HG02938 (cell line): ENCODE measurements around the gene SCN5A.
"Not testable (repeated sequence)": the region's sequence is repeated elsewhere in the genome, so short reads cannot be mapped to it uniquely, and the experiment has no call there.

ENCODE experiments used
- ATAC-seq: cut with Tn5 transposase; IDR thresholded peaks from one replicate; pipeline ENCODE4 v1.9.1; 2021; ENCODE audit warnings: mild to moderate bottlenecking, moderate library complexity; ENCODE audit not compliant: unreplicated experiment

Gene SCN5A

DNA sequence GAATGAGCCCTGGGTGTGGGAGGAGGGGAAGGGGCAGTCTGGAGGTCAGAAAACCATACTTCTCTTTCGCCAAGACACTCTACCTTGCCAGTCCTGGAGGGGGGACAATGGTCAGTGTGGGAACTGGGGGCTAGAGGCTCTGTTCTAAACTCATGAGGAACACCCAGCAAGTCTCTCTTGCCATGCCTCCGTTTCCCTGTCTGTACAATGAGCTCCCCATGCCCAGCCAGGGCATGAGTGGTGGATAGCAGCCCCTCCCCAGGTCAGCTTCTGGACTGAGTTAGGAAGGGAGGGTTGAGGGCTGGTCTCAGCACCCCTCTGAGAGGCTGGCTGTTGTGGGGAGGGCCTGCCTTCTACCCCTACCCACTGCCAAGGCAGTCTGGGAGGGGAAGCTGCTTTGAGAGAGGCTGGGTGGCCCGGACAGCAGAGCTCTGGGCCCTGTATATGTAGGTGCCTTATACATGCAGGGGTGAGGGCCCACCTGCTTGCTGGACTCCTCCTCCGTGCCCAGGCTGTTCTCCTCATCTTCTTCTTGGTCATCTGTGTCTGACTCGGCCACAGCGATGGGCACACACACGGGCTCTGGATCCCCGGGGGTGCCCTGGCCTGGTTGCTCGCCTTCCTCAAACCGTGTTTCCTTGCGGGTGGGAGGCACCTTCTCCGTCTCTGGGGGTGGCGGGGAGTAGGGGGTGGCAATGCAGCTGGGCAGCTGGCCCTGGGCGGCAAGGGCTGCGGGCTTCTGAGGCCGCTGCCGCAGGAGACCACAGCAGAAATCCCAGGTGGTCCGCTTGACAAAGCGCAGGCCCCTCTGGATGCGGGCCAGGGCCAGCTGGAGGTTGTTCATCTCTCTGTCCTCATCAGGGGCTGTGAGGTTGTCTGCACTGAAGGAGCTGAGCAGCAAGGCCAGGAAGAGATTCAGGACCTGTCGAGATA, 68.8 kb downstream of the SCN5A start:
- ATAC-seq: no peak

DNA sequence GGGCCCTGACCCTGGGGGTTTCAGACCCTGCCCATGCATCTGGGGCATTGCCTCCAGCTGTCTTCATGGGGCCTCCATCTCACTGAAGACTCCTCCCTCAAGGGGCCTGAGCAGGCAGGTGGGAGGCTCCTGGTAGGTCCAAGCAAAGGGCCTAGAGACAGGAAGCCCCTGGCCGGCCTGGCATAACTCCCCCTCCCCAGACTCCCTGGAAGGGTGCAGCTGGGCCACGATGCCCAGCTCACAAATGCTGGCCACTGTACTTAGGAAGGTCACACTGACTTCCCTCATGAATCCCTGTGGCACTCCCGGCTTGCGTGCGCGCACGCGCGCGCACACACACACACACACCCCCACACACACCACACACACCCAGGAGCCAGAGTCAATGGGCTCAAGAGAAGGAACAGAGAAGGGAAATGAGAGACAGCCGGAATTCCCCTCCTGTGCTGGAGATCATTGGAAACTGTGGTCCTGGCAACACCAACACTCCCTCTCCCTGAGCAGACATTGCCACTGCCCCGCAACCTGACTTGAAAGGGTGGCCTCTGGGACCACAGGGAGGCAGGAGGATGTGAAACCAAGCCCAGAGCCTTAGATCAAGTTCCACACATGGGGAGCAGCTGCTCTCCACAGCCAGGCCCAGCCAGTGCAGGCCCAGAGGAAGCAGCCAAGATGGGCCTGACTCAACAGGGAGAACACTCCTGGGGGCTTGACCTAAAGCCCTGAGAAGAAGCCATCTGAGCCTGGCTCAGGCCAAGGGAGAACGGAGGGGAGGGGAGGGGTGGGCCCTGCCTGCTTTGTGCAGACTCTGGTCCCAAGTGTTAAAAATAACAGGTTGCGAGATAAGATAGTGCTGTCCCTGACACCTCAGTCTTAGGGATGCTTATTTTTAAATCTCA, 69.7 kb downstream of the SCN5A start:
- peak; percentile 56 for ATAC-seq

DNA sequence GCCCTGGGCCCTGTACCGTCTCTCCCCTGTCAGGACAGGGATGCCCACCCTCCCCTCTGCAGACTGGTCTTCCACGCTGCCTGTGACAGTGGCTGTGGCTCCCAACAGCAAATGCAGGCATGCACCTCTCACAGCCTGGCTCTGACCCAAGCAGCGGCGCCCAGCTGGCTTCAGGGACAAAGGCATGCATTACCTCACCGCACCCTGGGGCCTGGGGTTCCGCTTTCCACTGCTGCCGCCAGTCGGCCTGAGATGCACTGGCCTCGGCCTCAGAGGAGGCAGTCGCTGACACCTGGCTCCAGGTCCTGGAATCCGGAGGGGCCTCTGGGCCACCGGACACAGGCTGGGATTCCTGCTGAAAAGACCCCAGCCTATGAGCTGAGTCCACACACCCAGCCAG, 70.3 kb downstream of the SCN5A start:
- no peak for ATAC-seq

DNA sequence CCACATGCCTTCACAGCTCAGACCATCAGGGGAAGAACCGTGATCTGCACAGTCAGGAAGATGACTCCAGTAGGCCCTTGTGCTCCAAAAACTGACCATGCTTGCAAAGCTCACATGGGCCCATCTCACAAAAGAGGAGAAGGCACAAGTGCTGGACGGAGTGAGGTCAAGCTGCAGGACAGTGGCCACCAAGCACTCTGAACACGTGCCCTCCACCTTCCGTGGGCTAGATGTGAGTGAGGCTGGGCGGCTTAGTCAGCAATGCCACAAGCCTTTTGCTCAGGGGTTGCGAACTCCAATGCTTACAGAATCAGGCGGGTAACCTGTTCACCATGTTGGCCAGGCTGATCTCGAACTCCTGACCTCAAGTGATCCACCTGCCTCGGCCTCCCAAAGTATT, 70.9 kb downstream of the SCN5A start:
- no peak for ATAC-seq

DNA sequence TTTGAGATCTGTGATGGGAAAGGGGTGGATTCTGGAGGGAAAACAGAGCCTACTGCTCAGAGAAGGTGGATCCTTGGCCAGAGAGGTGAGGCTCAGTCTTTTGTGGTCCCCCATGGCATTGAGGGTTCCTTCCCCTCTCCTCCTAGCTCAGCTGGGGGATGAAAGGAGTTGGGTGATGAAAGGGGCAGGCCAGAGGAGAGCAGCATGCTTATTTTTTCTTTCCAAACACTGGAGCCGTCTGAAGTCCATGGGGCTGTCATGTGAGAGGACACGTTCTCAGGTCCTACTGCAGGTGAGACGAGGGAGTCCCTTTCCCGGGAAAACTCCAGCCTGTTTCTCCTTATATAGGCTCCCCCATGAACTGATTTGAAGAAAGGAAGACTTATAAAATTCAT, 71.4 kb downstream of the SCN5A start:
- ATAC-seq: no peak

DNA sequence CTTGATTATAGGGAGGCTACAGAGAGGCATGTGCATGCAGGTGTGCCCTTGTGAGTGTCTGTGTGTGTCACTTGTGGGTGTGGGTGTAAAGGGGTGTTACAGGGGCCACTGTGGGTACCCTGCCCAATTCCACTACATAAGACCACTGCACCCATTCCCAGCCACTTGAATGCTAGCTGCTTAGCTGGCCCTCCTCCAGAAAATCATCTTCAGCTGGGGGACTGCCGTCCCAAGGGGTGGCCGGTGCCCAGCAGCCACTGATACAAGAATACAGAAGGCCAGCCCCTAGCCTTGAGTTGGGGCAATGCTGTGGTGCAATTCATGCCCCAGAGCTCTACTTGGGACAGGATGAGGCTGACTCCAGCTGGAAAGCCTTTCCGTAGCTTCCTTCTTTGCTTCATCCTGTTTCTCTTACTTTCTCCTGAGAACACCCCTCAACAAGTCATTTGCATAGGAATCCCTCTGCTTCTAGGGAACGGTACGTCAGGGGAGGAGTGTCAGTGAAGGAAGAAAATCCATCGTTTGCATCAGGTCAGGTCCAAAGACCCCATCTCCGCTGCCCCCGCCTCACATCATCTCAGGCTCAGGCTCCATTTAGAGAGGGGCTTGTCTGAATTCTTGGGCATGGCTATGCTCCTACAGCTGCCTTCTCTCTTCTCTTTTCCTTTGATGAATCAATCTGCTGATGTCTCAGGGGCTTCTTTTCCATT, 72.0 kb downstream of the SCN5A start:
- ATAC-seq: no peak

DNA sequence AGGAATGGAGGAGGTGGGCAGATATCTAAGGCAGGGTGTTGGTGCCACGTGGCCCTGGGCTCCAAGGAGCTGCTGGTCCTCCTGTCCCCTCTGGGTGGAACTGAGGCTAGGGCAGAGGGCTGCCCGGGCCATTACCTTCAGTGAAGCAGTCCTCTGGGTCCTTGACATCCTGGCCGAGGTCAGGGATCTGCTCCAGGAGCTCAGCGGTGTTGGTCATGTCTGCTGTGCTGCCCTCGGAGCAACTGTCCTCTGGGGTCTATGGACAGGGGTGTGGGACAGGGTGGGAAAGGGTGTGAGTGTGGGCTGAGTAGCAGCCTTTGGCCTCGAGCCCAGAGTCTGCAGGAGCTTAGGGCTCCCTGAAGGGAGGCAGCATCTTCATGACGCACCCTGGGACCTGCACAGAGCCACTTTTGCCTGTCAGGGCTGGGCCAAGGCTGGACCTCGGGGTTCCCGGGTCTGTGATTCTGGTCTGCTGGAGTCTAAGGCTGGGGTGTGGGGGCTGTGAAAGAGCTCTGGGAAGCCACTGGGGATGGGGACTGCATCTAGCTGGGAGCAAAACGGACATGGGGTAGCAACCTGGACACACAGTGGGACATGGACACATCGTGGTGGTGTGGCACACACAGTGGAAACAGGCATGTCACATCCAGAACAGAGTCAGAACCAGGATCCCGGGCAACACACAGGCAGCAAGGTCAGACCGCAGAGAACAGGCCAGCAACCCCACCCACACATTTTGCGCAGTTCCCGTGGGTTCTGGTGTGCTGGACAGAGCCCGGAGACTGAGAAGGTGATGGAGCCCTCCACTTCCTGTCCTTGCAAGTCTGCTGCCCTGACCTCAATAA, 72.7 kb downstream of the SCN5A start:
- ATAC-seq: no peak

DNA sequence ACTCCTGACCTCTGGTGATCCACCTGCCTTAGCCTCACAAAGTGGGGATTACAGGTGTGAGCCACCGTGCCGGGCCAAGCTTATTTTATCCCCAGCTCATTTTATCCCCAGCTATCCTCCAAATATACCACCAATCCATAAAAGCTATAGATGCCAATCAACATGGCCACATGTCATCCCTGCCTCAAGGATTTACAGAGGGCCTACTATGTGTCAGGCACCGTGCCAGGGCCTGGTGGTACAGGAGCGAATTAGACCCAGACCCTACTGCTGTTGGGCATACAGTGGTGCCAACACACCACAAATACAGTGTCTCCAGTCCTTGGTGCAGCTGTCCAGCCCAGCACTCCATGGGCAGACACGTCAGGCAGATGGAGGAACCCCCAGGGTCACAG, 73.4 kb downstream of the SCN5A start:
- ATAC-seq: no peak

DNA sequence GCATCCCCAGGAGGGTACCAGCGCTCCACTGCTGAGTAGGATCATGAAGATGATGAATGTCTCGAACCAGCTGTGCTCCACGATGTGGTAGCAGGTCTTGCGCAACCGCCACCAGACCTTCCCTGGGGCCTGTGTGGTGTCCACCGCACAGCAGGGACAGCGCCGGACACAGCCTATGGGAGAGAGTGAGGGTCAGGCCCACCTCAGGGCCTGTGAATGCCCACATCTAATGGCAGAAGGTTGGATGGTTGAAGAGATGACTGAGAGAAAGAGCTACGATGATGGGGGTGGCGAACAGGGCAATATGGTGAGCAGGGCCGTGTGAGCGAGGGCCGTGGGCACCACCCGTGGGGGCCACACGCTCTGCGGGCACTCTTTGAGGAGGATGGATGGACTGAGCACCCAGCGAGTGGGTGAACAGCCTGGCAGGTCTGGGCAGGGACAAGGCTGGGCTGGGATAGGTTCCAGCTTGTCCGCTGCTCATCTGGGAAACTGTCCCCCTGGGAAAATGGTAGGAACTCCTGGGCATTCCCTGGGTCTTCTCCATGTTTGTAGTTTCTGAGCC, 74.1 kb downstream of the SCN5A start:
- ATAC-seq: no peak

DNA sequence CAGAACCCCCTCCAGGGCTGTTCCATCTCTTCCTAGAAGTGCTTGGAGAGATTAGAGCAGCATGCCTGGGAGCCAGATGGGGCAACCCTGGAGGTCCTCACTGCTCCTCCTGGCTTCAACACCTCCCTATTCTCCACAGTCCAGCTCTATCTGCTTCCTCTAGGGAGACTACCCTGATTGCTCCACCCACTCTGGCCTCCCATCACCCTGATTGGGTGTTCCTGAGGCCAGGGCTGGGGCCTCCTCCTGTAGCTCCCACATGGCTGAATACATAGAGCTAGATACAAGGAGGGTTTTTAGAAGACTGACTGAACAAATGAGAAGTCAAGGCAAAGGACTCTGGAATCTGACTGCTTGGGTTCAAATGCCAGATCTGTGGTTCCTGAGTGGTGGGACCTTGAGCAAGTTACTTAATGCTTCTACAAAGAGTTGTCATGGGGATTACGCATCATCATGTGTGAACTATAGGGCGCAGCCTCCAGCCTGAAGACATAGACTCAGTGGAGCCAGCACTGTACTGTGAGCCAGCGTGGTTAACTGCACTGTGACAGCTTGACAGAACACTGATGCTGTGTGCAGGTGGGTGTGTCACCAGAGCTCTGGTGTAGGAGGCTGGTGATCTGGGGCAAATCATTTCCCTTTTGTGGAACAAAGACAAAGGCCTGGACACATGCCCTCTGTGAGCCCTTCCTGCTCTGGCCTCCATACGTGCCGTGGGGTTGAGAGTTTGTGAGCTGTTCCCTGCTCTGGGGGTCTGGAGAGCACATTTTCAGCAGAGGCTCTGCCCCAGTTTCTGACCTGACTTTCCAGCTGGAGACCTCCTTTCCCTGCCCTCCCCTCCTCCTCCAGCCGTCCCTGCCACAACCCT, 74.8 kb downstream of the SCN5A start:
- ATAC-seq: no peak

DNA sequence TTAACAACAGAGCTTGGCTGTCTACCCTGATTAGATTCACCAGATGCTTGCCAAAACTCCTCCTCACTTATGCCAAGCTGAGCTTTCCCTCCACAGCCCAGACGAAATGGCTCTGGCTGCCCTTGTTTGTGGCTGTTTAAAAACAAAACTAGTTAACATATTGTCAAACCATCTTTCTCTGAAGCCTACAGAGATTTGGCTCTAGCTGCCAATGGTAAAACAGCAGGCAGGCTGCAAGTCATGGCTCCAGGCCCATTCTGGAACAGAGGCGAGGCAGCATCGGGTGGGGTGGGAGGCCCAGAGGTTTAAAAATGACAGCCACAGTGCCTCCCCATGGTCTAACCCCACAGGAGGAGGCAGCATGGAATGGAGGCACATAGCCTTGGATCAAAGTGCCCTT, 75.9 kb downstream of the SCN5A start:
- no peak for ATAC-seq

DNA sequence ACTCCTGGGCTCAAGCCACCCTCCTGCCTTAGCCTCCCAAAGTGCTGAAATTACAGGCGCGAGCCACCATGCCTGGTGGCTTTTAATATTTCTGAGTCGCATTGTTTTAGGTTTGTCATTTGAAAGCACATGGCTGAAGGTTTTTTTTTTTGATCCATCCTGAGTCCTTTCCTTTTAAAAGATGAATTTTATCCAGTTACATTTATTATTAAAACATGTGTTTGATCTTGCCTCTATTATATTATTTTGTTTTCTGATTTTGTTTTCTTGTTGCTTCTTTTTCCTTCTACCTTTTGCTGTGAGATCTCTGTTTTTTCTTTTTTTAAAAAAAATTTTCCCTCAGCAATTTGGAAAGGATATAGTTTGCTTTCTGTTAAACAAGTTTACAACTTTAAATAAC, 76.4 kb downstream of the SCN5A start:
- ATAC-seq: no peak

DNA sequence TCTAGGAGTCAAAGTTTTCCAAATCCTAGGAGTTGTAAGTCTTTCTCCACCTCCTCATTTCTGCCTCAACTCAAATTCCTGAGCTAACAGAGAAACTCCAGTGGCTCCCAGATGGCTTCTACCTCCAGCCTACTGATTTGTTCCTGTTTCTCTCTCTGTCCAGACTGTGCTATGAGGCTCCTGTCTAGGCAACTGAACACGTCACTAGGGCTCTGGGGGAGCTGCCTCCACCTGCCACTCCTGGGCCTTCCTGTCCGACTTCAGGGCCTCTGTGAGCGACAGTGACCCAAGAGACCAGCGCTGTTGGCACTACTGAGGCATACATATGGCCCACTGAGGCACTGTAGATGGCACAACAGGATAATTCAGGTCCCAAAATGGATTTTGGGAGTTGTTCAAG, 82.0 kb downstream of the SCN5A start:
- no peak for ATAC-seq

DNA sequence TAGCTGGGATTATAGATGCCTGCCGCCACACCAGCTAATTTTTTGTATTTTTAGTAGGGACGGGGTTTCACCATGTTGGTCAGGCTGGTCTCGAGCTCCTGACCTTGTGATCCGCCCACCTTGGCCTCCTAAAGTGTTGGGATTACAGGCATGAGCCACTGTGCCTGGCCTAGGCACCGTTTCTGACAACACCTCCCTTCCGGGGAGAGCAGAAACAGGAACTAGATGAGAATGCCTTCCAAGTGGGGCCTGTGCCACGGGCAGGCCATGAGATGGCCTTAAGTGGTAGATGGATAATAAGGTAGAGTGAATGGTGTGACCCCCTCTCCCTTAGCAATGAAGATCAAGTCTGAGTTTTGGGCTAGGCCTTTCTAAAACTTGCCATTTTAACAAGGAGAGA, 82.7 kb downstream of the SCN5A start:
- ATAC-seq: not testable (repeated sequence)

DNA sequence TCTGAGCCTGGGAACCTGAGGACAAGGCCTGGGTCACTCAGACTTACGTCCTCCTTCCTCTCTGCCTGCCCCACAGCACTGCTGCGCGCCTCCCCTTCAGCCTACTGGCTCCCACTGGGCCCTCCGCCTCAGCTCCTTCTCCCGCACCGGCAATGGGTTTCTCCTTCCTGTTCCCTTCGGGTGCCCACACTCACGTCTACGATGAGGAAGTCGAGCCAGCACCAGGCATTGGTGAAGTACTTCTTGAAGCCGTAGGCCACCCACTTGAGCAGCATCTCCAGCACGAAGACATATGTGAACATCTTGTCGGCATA, 83.3 kb downstream of the SCN5A start:
- no peak for ATAC-seq

DNA sequence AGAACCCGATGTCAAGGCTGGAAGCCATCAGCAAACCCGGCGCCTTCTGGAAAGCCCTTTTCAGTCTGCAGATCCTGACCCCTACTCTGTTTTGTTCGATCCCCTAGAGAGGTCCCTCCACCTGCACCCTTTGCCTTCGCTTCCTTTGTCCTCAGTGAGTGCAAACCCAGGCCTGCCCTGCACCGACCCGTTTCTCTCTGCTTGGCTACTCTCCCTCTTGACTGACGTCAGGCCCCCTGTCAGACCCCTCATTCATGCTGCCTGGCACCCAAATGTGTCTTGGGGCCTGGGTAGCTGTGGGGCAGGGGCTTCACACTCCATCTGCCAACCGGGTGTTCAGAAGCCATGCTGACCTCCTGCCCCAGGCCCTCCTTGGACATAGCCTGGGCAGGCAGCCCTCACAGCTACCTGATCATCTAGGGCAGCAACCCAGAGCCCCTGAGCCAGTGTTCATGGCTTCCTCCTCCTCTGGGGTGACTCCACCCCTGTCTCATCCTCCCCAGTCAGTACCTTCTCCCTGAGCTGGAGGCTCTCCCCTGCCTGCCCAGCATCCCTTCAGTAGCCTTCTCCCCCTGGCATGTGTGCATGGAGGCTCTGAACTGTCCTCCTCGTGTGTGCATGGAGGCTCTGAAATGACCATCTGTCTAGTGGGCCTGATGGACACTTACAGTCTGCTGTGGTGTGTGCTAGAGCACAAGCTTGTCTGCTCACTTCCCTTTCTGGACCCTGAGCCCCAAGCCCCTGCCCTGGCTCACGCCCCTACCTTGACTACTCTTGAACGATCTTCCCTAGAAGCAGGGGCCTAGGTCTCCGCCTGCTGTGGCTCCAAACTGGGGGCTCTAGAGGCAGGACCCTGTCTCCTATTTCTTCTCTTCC, 83.9 kb downstream of the SCN5A start:
- no peak for ATAC-seq

DNA sequence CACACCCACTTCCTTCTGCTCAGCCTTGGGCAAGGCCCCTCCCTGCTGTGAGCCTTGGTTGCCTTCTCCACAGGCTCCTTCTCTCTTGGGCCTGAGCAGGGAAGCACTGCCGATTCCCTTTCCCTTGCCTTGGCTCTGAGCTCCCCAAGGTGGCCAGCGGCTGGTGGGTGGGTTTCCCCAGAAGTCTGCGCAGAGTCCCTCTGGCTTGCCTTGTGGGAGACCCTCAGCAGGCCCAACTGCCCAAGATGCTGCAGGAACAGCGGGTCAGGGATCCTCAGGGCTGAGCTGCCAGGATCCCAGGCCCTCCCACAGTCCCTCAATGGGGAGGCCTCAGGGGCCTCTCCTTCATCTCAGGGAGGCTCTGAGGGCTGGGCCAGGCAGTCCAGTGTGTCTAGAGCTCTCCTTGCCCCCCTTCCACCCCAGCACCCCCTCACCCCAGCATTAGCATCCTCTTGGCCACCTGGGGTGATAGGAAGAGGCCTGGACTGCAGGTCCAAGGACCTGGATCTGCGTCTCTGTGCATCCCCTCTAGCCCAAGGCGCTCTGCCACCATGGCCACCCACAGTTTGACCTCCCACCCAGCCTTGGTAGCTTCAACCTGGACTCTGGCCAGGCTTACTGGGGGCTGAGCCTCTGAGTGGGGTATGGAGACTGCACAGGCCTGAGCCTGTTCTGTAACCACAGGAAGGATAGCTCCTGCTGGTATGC, 84.7 kb downstream of the SCN5A start:
- no peak for ATAC-seq

DNA sequence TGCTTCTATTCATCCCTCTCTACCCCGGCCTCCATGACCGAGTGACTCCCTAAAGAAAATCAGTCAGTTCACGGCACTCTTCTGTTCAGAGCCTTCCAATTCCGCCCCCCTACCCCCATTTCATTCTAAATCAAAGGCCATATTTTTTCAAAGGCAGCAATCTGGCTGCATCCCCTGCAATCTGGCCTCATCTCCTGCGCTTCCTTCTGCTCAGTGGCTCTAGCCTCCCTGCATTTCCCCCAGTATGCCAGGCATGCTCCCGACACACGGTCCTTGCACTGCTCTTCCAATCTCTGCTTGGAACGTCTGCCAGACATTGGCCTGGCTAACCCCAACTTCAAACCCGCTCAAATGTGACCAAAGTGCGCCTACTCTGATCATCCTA, 85.6 kb downstream of the SCN5A start:
- ATAC-seq: no peak
